ENCODE measurements around the gene RFC5. TPM values are rescaled to one million over a fixed set of nuclear protein-coding genes. Genes with fewer than 3 reads are reported as not detected.

Gene RFC5
- total and polyA plus RNA-seq, 2 of the 13 experiments (the other 11 are each of a cell fraction or from before 2014, with no cell fraction given), result 16.8 to 51.4 TPM

DNA sequence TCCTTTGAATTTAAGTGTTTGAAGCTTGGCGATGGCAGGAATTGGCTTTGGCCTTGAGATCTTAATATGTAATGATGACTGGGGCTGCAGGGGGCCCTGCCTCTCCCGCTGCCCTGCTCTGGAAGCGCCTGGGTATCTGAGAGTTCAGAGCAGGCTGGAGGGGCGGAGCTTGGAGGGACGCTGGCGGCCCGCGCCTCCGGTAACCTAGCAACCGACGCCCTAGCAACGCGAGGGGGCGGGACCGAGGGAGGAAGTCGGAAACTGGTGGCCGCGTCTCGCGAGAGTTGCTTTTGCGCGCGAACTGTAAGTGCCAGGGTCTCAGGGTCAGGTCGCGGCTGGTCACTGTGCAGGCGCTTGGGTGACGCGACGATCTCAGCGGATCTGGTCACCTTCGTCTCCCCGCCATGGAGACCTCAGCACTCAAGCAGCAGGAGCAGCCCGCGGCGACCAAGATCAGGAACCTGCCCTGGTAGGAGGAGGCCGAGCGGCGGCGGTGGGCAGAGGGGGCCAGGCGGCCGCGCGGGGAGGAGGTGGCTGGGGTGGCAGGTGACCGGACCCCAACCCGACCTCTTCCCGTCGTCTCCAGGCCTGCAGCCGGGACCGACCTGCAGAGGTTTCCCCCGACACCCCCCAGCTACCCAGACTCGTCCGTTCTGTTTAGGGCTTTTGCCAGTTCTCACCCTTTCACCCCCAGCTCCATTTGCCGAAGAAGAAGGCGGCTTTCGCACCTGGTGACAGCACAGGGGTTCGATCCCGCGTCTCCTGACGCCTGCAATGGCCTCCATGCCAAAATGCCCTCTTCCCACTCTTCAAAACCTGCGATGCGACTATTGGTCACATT lies at the start of gene RFC5 (continued):
- TF ChIP-seq, protein P1, sequence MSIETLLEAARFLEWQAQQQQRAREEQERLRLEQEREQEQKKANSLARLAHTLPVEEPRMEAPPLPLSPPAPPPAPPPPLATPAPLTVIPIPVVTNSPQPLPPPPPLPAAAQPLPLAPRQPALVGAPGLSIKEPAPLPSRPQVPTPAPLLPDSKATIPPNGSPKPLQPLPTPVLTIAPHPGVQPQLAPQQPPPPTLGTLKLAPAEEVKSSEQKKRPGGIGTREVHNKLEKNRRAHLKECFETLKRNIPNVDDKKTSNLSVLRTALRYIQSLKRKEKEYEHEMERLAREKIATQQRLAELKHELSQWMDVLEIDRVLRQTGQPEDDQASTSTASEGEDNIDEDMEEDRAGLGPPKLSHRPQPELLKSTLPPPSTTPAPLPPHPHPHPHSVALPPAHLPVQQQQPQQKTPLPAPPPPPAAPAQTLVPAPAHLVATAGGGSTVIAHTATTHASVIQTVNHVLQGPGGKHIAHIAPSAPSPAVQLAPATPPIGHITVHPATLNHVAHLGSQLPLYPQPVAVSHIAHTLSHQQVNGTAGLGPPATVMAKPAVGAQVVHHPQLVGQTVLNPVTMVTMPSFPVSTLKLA (IDR thresholded peaks at IDR 0.05), result no peak
- TF ChIP-seq ZNF30 (CRISPR knock-in tag; IDR thresholded peaks at IDR 0.05) (no peak), ZSCAN25 (CRISPR knock-in tag; IDR thresholded peaks at IDR 0.05) (no peak; the same call in 1 of the 2 replicates), ATRX (CRISPR knock-in tag; IDR thresholded peaks at IDR 0.05; ENCODE audit: borderline replicate concordance) (no peak), ZNF546 (CRISPR knock-in tag; conservative IDR thresholded peaks at IDR 0.05) (no peak), HCFC1 (IDR thresholded peaks at IDR 0.05; ENCODE audit: low read depth, low read length) (no peak; the same call in 1 of the 2 replicates), KMT2A (CRISPR knock-in tag; IDR thresholded peaks at IDR 0.05) (peak; percentile 90), KDM6A (CRISPR knock-in tag; IDR thresholded peaks at IDR 0.05; ENCODE audit: low read depth) (no peak), ZNF3 (CRISPR knock-in tag; IDR thresholded peaks at IDR 0.05) (no peak)
- TF ChIP-seq, protein P2, sequence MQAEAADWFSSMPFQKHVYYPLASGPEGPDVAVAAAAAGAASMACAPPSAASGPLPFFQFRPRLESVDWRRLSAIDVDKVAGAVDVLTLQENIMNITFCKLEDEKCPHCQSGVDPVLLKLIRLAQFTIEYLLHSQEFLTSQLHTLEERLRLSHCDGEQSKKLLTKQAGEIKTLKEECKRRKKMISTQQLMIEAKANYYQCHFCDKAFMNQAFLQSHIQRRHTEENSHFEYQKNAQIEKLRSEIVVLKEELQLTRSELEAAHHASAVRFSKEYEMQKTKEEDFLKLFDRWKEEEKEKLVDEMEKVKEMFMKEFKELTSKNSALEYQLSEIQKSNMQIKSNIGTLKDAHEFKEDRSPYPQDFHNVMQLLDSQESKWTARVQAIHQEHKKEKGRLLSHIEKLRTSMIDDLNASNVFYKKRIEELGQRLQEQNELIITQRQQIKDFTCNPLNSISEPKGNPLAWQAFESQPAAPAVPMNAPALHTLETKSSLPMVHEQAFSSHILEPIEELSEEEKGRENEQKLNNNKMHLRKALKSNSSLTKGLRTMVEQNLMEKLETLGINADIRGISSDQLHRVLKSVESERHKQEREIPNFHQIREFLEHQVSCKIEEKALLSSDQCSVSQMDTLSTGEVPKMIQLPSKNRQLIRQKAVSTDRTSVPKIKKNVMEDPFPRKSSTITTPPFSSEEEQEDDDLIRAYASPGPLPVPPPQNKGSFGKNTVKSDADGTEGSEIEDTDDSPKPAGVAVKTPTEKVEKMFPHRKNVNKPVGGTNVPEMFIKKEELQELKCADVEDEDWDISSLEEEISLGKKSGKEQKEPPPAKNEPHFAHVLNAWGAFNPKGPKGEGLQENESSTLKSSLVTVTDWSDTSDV (CRISPR knock-in tag; IDR thresholded peaks at IDR 0.05), result 0 out of 2 replicates have a peak, but pooled peaks have one; percentile 67
- TF ChIP-seq, protein P3, sequence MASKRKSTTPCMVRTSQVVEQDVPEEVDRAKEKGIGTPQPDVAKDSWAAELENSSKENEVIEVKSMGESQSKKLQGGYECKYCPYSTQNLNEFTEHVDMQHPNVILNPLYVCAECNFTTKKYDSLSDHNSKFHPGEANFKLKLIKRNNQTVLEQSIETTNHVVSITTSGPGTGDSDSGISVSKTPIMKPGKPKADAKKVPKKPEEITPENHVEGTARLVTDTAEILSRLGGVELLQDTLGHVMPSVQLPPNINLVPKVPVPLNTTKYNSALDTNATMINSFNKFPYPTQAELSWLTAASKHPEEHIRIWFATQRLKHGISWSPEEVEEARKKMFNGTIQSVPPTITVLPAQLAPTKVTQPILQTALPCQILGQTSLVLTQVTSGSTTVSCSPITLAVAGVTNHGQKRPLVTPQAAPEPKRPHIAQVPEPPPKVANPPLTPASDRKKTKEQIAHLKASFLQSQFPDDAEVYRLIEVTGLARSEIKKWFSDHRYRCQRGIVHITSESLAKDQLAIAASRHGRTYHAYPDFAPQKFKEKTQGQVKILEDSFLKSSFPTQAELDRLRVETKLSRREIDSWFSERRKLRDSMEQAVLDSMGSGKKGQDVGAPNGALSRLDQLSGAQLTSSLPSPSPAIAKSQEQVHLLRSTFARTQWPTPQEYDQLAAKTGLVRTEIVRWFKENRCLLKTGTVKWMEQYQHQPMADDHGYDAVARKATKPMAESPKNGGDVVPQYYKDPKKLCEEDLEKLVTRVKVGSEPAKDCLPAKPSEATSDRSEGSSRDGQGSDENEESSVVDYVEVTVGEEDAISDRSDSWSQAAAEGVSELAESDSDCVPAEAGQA (IDR thresholded peaks at IDR 0.05; ENCODE audit: low read depth), result peak; percentile 71
- TF ChIP-seq, protein P3 (CRISPR knock-in tag; IDR thresholded peaks at IDR 0.05; ENCODE audit: borderline replicate concordance), result no peak
- TF ChIP-seq, protein P4, sequence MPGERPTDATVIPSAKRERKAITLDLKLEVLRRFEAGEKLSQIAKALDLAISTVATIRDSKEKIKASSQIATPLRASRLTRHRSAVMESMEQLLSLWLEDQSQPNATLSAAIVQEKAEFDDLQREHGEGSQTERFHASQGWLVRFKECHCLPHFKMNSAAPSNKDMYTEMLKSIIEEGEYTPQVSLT (CRISPR knock-in tag; IDR thresholded peaks at IDR 0.05; ENCODE audit: borderline replicate concordance, low read depth), result no peak; the same call in 1 of the 2 replicates
- TF ChIP-seq, protein P5, sequence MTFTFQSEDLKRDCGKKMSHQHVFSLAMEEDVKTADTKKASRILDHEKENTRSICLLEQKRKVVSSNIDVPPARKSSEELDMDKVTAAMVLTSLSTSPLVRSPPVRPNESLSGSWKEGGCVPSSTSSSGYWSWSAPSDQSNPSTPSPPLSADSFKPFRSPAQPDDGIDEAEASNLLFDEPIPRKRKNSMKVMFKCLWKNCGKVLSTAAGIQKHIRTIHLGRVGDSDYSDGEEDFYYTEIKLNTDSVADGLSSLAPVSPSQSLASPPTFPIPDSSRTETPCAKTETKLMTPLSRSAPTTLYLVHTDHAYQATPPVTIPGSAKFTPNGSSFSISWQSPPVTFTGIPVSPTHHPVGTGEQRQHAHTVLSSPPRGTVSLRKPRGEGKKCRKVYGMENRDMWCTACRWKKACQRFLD (CRISPR knock-in tag; IDR thresholded peaks at IDR 0.05; ENCODE audit: borderline replicate concordance), result 0 out of 2 replicates have a peak, but pooled peaks have one; percentile 45
- TF ChIP-seq, protein P6, sequence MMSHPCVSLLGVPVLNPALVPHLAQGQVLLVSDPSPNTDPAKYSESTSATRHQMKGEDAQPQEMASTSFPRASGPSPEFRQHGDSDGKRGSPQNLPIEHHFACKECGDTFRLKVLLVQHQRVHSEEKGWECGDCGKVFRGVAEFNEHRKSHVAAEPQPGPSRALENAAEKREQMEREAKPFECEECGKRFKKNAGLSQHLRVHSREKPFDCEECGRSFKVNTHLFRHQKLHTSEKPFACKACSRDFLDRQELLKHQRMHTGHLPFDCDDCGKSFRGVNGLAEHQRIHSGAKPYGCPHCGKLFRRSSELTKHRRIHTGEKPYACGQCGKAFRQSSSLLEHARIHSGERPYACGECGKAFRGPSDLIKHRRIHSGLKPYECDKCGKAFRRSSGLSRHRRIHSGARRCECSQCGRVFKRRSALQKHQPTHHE (CRISPR knock-in tag; IDR thresholded peaks at IDR 0.05; ENCODE audit: borderline replicate concordance), result 0 out of 2 replicates have a peak, but pooled peaks have one; percentile 52
